WERI-Rb-1 (cell line): ENCODE measurements around the gene SGSM2.

ENCODE experiments used
- DNase-seq: peaks from one replicate; pipeline ENCODE4 v3.0.0-alpha.2; 2020
- H3K27ac ChIP-seq: fragments of 250-450 bp; sonication (Bioruptor Pico); 2 replicates; pipeline ENCODE4 v1.5.1; 2020; ENCODE audit warnings: mild to moderate bottlenecking, moderate library complexity
- H3K27me3 ChIP-seq: fragments of 250-450 bp; sonication (Bioruptor Pico); 2 replicates; pipeline ENCODE4 v1.5.1; 2021; ENCODE audit warnings: mild to moderate bottlenecking, low read depth, moderate library complexity; ENCODE audit not compliant: insufficient read depth, severe bottlenecking
- H3K36me3 ChIP-seq: fragments of 250-450 bp; sonication (Bioruptor Pico); 2 replicates; pipeline ENCODE4 v1.5.1; 2020; ENCODE audit warnings: mild to moderate bottlenecking, moderate library complexity
- H3K4me3 ChIP-seq: 2 replicates; pipeline ENCODE4 v1.5.1; 2011; ENCODE audit warnings: low read depth, mild to moderate bottlenecking, control low read depth, low read length
- H3K9me3 ChIP-seq: fragments of 250-450 bp; sonication (Bioruptor Pico); 2 replicates; pipeline ENCODE4 v1.5.1; 2021; ENCODE audit warnings: mild to moderate bottlenecking, moderate library complexity; ENCODE audit not compliant: severe bottlenecking
- CTCF ChIP-seq: IDR thresholded peaks from 2 replicates; pipeline ENCODE4 v1.5.1; 2011; ENCODE audit warnings: low read depth, mild to moderate bottlenecking, control low read depth, inconsistent platforms, low read length

SGSM2 gene

DNA sequence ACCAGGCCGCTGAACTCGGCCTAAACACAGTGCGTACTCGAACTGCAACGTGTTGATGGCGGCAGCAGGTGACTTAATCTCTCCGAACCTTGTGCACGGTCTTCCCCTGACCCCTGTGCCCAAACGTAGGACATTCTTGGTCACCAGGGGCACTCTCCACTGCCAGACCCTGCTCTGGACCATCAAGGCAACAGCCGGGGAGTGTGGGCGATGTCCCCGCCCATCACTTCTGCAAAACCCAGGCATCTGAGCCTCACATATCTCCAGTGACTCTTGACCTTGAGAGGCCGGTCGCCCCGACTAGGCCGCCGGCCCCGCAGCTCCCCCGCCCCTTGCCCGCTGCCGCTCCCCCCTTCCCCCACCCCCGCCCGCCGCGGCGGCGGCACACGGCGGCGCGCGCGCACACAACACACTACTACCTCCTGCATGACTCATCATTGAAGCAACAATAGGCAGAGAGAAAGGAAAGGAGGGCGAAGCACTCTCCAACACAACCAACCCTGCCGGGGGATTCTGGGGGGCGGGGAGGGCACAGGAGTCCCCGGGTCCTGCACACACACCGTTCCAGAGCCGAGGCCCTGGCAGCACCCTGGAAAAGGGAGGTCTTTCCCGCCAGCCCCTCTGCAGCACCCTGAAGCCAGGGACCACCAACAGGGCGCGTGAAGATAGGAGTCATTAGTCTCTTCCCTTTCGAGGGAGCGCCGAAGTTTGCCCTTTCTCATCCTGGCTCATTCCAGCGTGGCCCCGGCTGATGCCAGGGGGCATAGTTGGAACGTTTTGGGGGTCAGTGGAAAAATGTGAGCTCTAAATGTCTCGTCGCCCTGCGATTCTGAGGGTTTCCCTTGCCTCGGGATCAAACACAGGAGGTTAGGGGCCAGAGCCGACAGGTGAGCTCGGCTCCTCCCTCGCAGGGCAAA, 61.6 kb downstream of the SGSM2 start:
- H3K9me3 ChIP-seq: no peaks in the 10 kb centered on the region
- no peaks in the 10 kb centered on the region for H3K27me3 ChIP-seq
- H3K27ac ChIP-seq: peak overlapping the region; percentile 95
- H3K36me3 ChIP-seq: no peaks in the 10 kb centered on the region
- DNase-seq: no peak
- H3K4me3 ChIP-seq: peak overlapping the region; percentile 82
- no peak for TF ChIP-seq CTCF

GRCh38 chr17:2399572-2400473, 62.5 kb downstream of the SGSM2 start:
- peak overlapping the region; percentile 82 for H3K4me3 ChIP-seq
- DNase-seq: peak; percentile 92

GRCh38 chr17:2400474-2400866, 63.2 kb downstream of the SGSM2 start:
- TF ChIP-seq CTCF: no peak
- no peak for DNase-seq
- H3K9me3 ChIP-seq: no peaks in the 10 kb centered on the region
- no peaks in the 10 kb centered on the region for H3K27me3 ChIP-seq
- peaks cover 6% of the 10 kb centered on the region for H3K36me3 ChIP-seq
- peak overlapping the region; percentile 82 for H3K4me3 ChIP-seq
- peak overlapping the region; percentile 95 for H3K27ac ChIP-seq

More at GRCh38 chr17:2399572-2400473, 62.5 kb downstream of the SGSM2 start:
- peak overlapping the region; percentile 95 for H3K27ac ChIP-seq
- H3K36me3 ChIP-seq: peaks cover 2% of the 10 kb centered on the region
- H3K27me3 ChIP-seq: no peaks in the 10 kb centered on the region
- no peak for TF ChIP-seq CTCF
- no peaks in the 10 kb centered on the region for H3K9me3 ChIP-seq

- Histone ChIP-seq H3K4me3 (peak within 1 kb of the TSS; percentile 82), H3K36me3 (peaks cover 6% of the 10 kb centered on the region), H3K27ac (peak within 1 kb of the TSS; percentile 95), H3K27me3 (no peaks in the 10 kb centered on the region), H3K9me3 (no peaks in the 10 kb centered on the region)
- DNase-seq: peak; percentile 93
- TF ChIP-seq CTCF: no peak
Observed at GRCh38 chr17:2400877-2401425, 63.6 kb downstream of the SGSM2 start, which contains the start of gene MNT. MNT (minus strand) TSS chr17:2401060; CDS start chr17:2400712, 348 bp downstream.

- peak overlapping the region; percentile 95 for H3K27ac ChIP-seq
- H3K36me3 ChIP-seq: peaks cover 6% of the 10 kb centered on the region
- H3K4me3 ChIP-seq: peak overlapping the region; percentile 82
- H3K27me3 ChIP-seq: no peaks in the 10 kb centered on the region
- DNase-seq: peak; percentile 99
- no peak for TF ChIP-seq CTCF
- H3K9me3 ChIP-seq: no peaks in the 10 kb centered on the region
Observed at GRCh38 chr17:2401426-2402221, 64.3 kb downstream of the SGSM2 start.
